Glomerular visceral epithelial cell (primary cell): ENCODE data around the gene FAM187B.
"Not testable (repeated sequence)": the region's sequence is repeated elsewhere in the genome, so short reads cannot be mapped to it uniquely, and the experiment has no call there.

Experiments
- DNase-seq: peaks from one replicate; pipeline ENCODE4 v3.0.0-alpha.2; 2016; ENCODE audit errors: extremely low spot score

The FAM187B gene

GRCh38 chr19:35262101-35262761 lies 33.7 kb upstream of the FAM187B start:
- no peak for DNase-seq

DNA sequence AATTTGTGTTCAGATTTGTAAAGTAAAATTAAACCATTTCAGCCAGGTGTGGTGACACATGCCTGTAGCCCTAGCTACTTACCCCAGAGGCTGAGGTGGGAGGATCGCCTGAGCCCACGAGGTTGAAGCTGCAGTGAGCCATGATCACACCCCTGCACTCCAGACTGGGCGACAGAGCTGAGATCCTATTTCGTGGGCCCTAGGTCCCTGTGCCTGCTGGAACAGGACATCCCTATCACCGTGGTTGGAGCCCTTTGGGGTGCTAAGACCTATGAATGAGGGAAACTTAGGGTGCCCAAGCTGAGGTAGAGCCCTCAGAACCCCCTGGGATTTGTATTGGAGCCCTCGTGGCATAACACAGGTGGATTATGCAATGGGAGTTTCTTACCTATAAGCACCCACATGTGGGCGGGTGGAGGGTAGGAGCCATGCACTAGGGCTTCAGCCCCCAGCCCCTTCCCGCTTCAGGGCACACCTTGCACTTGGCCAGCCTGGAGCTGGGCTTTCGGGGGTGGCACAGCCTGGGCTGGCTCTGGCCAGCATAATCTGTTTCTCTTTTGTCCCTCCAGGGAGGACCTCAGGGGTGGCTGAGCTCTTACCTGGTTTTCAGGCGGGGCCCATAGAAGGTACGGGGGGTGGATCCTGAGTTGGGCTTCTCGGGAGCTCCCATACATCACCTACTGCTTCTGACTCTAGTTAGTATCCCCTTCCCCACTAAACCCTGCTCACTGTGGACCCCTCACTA lies 33.0 kb upstream of the FAM187B start:
- DNase-seq, result no peak

DNA sequence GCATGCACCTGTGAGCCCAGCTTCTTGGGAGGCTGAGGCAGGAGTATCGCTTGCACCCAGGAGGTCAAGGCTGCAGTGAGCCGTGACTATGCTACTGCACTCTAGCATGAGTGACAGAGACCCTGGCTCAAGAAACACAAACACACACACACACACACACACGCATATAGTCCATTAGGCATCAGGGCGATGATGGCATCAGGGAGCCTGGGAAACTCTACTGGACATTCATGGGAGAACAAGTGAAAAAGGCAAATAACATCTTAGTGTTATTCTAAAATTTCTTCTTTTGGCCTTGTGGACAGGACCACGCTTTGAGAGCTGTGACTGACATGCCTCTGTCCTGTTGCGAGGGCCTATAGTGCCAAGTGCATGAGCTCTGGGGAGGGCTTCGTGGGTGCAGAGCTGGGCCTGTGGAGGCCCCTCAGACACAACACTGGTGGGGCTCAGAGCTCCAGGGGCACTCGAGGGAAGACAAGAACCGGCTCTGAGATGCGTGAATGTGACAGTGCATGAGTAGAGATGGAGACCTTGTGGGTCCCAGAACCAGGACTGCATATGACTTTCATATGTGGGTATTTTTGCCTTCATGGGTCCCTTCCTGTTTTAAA lies 32.3 kb upstream of the FAM187B start:
- DNase-seq, result no peak

DNA sequence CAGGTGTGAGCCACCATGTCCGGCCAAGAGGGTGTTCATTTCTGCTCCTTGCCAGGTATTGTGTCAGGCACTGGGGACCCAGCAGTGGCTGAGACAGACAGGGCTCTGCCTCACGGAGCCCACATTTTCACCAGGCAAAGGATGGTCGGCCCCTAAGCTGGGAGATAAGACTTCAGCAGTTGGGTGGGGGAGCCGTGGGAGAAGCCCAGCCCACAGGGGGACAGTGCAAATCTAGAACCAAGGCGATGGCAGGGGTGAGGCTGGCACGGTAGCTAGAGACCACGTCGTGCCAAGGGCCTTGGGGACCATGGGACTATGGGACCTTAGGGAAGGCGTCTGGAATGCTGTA lies 28.5 kb upstream of the FAM187B start:
- no peak for DNase-seq

DNA sequence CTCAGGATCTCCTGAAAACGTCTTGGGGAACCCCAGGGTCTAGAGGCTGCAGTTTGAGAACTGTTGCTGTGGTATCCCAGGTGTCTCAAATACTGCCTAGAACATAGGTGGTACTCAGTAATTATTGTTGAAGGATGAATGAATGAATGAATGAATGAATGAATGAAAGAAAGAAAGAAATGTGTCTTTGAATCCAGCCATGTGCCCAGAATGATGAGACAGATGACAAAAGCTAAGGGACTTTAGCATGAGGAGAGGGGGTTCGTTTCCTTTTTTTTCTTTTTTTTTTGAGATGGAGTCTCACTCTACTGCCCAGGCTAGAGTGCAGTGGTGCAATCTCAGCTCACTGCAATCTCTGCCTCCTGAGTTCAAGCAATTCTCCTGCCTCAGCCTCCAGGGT lies 28.0 kb upstream of the FAM187B start:
- DNase-seq, result no peak

GRCh38 chr19:35254341-35255297 lies 26.1 kb upstream of the FAM187B start:
- DNase-seq, result no peak

- DNase-seq, result no peak
Observed at GRCh38 chr19:35253316-35254286, 25.1 kb upstream of the FAM187B start.

- no peak for DNase-seq
Observed at GRCh38 chr19:35251456-35251855, 22.9 kb upstream of the FAM187B start.

- DNase-seq, result no peak
Observed at GRCh38 chr19:35249848-35250711, 21.5 kb upstream of the FAM187B start.

DNA sequence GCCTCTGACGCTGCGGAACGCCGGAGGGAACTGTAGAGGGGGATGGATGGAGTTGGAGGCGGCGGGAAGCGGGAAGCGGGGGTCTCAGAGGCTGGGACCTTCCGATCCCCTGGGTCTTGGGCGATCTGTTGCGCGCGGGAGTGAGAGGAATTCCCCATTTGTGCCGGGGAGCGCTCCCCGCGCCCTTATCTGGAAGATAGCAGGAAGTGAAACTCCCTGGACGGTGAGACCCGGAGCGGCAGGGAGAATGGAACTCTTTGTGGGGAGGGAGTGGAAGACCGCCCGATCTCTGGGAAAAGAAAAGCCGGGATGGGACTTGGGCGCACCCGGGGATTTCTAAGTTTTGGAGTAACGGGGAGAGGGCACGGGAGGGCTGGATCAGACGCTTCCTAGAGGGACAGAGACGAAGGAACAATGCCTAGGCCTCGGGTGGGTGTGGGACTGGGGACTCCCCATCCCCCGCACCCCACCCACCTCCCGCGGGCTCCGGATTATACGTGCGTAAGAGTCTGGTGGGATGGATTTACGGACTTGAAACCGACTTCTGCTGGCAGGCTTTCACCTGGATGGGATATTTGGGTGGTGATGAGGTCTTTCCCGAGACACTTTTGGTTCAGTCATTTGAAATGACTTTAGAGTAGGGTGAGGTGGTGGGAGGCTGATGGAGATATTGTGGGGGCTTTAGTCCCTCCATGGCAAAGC lies 20.8 kb upstream of the FAM187B start:
- DNase-seq, result peak; percentile 46

- peak; percentile 94 for DNase-seq
Observed at GRCh38 chr19:35248310-35249145, 20.0 kb upstream of the FAM187B start, which contains the start of gene LSR. LSR (plus strand) TSS chr19:35249002; CDS start chr19:35249023, 21 bp downstream.

- DNase-seq, result peak; percentile 94
Observed at GRCh38 chr19:35247526-35248309, 19.2 kb upstream of the FAM187B start.

DNA sequence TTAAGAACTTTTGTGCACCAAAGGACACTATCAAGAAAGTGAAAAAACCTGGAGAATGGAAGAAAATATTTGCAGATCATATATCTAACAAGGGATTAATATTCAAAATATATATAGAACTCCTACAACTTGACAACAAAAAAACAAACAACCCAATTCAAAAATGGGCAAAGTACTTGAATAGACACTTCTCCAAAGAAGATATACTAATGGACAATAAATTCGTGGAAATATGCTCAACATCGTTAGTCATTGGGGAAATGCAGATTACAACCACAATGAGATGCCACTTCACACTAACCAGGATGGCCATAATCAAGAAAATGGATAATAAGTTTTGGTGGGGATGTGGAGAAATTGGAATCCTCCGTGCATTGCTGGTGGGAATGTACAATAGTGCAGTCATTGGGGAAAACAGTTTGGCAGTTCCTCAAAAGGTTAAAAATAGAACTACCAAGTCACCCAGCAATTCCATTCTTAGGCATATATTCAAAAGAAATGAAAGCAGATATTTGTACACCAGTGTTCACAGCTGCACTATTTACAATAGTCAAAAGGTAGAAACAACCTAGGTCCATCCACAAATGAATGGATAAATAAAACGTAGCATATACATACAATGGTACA lies 18.0 kb upstream of the FAM187B start:
- no peak for DNase-seq

DNA sequence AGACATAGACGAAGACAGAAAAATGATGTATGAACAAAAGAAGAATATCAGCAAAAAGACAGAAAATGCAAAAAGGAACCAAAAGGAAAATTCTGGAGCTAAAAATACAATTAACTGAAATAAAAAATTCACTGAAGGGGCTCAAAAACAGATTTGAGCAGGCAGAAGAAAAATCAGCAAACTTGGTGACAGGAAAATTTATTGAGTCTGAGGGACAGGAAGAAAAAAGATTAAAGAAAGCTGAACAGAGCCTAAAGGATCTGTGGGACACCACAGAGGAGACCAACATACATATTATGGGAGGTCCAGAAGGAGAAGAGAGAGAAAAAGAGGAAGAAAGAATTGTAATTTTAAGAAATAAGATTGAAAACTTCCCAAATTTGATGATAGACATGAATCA lies 12.9 kb upstream of the FAM187B start:
- no peak for DNase-seq

- DNase-seq, result no peak
Observed at GRCh38 chr19:35240327-35240726, 11.8 kb upstream of the FAM187B start.

- not testable (repeated sequence) for DNase-seq
Observed at GRCh38 chr19:35239597-35239996, 11.1 kb upstream of the FAM187B start.
